ENCODE results near the gene STK24.

DNA sequence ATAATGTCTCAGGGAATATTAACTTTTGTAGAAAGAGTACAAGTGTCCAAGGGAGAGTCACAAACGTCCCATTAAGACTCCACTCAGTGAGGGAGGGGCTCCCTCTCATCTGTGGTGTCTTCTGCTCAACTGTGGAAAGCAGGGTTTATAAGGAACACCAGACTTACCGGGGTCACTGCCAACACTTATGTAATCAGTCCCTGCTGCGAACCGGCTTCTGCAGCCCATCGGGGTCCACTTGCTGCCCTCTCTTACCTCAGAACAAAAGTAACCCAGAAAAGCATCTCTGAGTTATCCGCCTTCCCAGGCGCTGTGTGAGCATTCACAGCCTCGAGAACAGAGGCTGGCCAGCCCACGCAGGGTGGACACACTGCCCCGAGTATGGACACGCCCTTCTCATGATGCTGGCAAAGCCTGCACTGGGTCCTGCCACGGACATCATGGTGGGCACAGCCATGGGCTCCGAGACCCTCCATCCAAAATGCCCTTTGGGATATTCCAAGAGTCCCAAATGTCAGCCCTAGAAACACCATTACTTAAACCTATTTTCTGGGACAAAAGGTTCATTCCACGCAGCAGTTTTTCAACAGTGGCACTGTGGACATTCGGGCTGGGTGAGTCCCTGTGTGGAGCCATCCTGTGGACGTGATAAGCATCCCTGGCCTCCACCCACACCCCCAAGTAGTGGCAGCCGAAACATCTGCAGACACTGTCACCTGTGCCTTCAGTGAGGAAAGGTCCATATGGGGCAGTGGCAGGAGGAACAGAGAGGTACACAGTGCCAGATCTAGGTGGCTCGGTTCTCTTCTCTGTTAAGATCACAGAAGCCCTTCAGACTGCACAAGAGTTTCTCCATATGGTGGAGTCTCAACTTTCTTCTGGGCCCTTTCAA lies 63.9 kb downstream of the STK24 start:
- TF ChIP-seq, protein P1, sequence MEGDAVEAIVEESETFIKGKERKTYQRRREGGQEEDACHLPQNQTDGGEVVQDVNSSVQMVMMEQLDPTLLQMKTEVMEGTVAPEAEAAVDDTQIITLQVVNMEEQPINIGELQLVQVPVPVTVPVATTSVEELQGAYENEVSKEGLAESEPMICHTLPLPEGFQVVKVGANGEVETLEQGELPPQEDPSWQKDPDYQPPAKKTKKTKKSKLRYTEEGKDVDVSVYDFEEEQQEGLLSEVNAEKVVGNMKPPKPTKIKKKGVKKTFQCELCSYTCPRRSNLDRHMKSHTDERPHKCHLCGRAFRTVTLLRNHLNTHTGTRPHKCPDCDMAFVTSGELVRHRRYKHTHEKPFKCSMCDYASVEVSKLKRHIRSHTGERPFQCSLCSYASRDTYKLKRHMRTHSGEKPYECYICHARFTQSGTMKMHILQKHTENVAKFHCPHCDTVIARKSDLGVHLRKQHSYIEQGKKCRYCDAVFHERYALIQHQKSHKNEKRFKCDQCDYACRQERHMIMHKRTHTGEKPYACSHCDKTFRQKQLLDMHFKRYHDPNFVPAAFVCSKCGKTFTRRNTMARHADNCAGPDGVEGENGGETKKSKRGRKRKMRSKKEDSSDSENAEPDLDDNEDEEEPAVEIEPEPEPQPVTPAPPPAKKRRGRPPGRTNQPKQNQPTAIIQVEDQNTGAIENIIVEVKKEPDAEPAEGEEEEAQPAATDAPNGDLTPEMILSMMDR (IDR thresholded peaks at IDR 0.05): no peak
- TF ChIP-seq POLR2A (IDR thresholded peaks at IDR 0.05): no peak
